ENCODE data around the gene GRHL1. TPM values are rescaled to one million over a fixed set of nuclear protein-coding genes. Genes with fewer than 3 reads are reported as not detected.

GRHL1 gene
- polyA plus RNA-seq, 1 donor (not counting 4 experiments of a cell fraction or from before 2014, with no cell fraction given): 7.8 TPM

GRCh38 chr2:9909106-9909505 is 42.4 kb upstream of the GRHL1 start:
- H3K36me3 ChIP-seq (ENCODE audit: control insufficient read depth in 2 of 2, extremely low read depth in 1 of 2, insufficient read depth in 2 of 2, low read length in 2 of 2): peaks cover 0 to 4% of the 10 kb centered on the region in 2 experiments
- H3K9me1 ChIP-seq (ENCODE audit: control insufficient read depth, extremely low read depth, insufficient read depth, low read length): no peaks in the 10 kb centered on the region
- H3K4me2 ChIP-seq (ENCODE audit: control insufficient read depth, extremely low read depth, insufficient read depth, low read depth, low read length): no peak overlapping the region
- no peak overlapping the region for H2AFZ ChIP-seq (ENCODE audit: control insufficient read depth, low read length)
- no peaks in the 10 kb centered on the region for H3K27me3 ChIP-seq (ENCODE audit: control insufficient read depth, extremely low read depth, insufficient read depth, low read length)
- TF ChIP-seq, protein P1, sequence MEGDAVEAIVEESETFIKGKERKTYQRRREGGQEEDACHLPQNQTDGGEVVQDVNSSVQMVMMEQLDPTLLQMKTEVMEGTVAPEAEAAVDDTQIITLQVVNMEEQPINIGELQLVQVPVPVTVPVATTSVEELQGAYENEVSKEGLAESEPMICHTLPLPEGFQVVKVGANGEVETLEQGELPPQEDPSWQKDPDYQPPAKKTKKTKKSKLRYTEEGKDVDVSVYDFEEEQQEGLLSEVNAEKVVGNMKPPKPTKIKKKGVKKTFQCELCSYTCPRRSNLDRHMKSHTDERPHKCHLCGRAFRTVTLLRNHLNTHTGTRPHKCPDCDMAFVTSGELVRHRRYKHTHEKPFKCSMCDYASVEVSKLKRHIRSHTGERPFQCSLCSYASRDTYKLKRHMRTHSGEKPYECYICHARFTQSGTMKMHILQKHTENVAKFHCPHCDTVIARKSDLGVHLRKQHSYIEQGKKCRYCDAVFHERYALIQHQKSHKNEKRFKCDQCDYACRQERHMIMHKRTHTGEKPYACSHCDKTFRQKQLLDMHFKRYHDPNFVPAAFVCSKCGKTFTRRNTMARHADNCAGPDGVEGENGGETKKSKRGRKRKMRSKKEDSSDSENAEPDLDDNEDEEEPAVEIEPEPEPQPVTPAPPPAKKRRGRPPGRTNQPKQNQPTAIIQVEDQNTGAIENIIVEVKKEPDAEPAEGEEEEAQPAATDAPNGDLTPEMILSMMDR (optimal IDR thresholded peaks at IDR 0.05 in 1 of 3, IDR thresholded peaks at IDR 0.05 in 1 of 3, conservative IDR thresholded peaks at IDR 0.05 in 1 of 3; ENCODE audit: extremely low read depth in 1 of 3, insufficient read depth in 2 of 3, low read length in 3 of 3): no peak
- TF ChIP-seq EZH2 (IDR thresholded peaks at IDR 0.05; ENCODE audit: low read length): no peak
- H3K9ac ChIP-seq (ENCODE audit: control insufficient read depth, extremely low read depth, insufficient read depth, low read length): no peak overlapping the region
- no peaks in the 10 kb centered on the region for H4K20me1 ChIP-seq (ENCODE audit: control insufficient read depth, extremely low read depth, insufficient read depth, low read length)
- no peak for DNase-seq (ENCODE audit: low read depth, low spot score)
- H3K79me2 ChIP-seq (ENCODE audit: control insufficient read depth, insufficient read depth, low read length): no peaks in the 10 kb centered on the region
- FAIRE-seq: no peak
- H3K9me3 ChIP-seq (ENCODE audit: control insufficient read depth, low read depth, low read length): no peaks in the 10 kb centered on the region
- peaks cover under 1% of the 10 kb centered on the region for H3K4me1 ChIP-seq (ENCODE audit: control insufficient read depth, extremely low read depth, insufficient read depth, low read length)
- dilution Hi-C loops (cut with MboI; ENCODE audit: extremely low pct_ligation_motif_present, low sequenced_read_pairs): no loop called here
- no peak overlapping the region for H3K4me3 ChIP-seq (ENCODE audit: control insufficient read depth in 2 of 3, extremely low read depth in 1 of 3, insufficient read depth in 2 of 3, low read depth in 1 of 3, low read length in 3 of 3)
- H3K27ac ChIP-seq (ENCODE audit: control insufficient read depth, insufficient read depth, low read length): no peak overlapping the region

DNA sequence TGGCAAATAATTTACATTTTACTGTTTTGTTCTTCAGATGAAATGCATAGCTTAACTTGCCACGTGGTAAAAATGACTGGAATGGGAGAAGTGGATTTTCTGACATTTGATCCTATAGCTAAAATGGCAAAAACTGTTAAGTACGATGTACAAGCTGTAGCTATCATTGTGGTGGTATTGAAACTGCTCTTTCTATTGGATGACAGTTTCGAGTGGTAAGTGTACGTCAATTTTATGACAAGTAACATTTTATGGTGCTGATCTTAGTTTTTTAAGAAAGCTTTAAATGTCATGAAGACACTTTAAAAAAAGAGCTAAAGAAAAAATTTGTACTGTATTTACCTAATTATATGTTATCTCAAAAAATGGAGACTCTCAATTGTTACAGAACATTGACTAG is 40.8 kb upstream of the GRHL1 start:
- Histone ChIP-seq H2AFZ (ENCODE audit: control insufficient read depth, low read length) (no peak overlapping the region), H3K4me2 (ENCODE audit: control insufficient read depth, extremely low read depth, insufficient read depth, low read depth, low read length) (no peak overlapping the region), H3K4me3 (ENCODE audit: control insufficient read depth in 2 of 3, extremely low read depth in 1 of 3, insufficient read depth in 2 of 3, low read depth in 1 of 3, low read length in 3 of 3) (no peak overlapping the region), H3K27me3 (ENCODE audit: control insufficient read depth, extremely low read depth, insufficient read depth, low read length) (no peaks in the 10 kb centered on the region), H4K20me1 (ENCODE audit: control insufficient read depth, extremely low read depth, insufficient read depth, low read length) (no peaks in the 10 kb centered on the region), H3K36me3 (ENCODE audit: control insufficient read depth in 2 of 2, extremely low read depth in 1 of 2, insufficient read depth in 2 of 2, low read length in 2 of 2) (peaks cover 0 to 4% of the 10 kb centered on the region in 2 experiments), H3K4me1 (ENCODE audit: control insufficient read depth, extremely low read depth, insufficient read depth, low read length) (peaks cover 9% of the 10 kb centered on the region), H3K9ac (ENCODE audit: control insufficient read depth, extremely low read depth, insufficient read depth, low read length) (no peak overlapping the region), H3K9me1 (ENCODE audit: control insufficient read depth, extremely low read depth, insufficient read depth, low read length) (no peaks in the 10 kb centered on the region), H3K27ac (ENCODE audit: control insufficient read depth, insufficient read depth, low read length) (no peak overlapping the region), H3K79me2 (ENCODE audit: control insufficient read depth, insufficient read depth, low read length) (no peaks in the 10 kb centered on the region), H3K9me3 (ENCODE audit: control insufficient read depth, low read depth, low read length) (no peaks in the 10 kb centered on the region)
- dilution Hi-C loops (cut with MboI; ENCODE audit: extremely low pct_ligation_motif_present, low sequenced_read_pairs): no loop called here
- TF ChIP-seq, protein P1 (optimal IDR thresholded peaks at IDR 0.05 in 1 of 3, IDR thresholded peaks at IDR 0.05 in 1 of 3, conservative IDR thresholded peaks at IDR 0.05 in 1 of 3; ENCODE audit: extremely low read depth in 1 of 3, insufficient read depth in 2 of 3, low read length in 3 of 3): no peak
- no peak for TF ChIP-seq EZH2 (IDR thresholded peaks at IDR 0.05; ENCODE audit: low read length)
- no peak for DNase-seq (ENCODE audit: low read depth, low spot score)
- FAIRE-seq: no peak
